H9 (cell line): ENCODE data around the gene TOP3B. TPM values are rescaled to one million over a fixed set of nuclear protein-coding genes. Genes with fewer than 3 reads are reported as not detected.
"Not testable (repeated sequence)": the region's sequence is repeated elsewhere in the genome, so short reads cannot be mapped to it uniquely, and the experiment has no call there.

ENCODE experiments used
- DNase-seq: peaks from one replicate; pipeline ENCODE4 v3.0.0-alpha.2; 2017
- H2AFZ ChIP-seq: one replicate; pipeline ENCODE4 v1.6.1; 2013; ENCODE audit warnings: mild to moderate bottlenecking, low read length, control low read depth, moderate library complexity
- H2AK5ac ChIP-seq: 2 replicates; pipeline ENCODE4 v1.6.1; 2013; ENCODE audit warnings: low read length, control low read depth, mixed read lengths; ENCODE audit not compliant: insufficient read length
- H2BK120ac ChIP-seq: one replicate; pipeline ENCODE4 v1.6.1; 2013; ENCODE audit warnings: low read depth, mild to moderate bottlenecking, low read length, control low read depth, inconsistent platforms; ENCODE audit not compliant: poor library complexity, severe bottlenecking
- H2BK12ac ChIP-seq: 2 replicates; pipeline ENCODE4 v1.6.1; 2013; ENCODE audit warnings: low read length, control low read depth, mixed read lengths, low read depth; ENCODE audit not compliant: insufficient read length
- H2BK15ac ChIP-seq: 2 replicates; pipeline ENCODE4 v1.6.1; 2013; ENCODE audit warnings: low read depth, low read length, control low read depth
- H2BK20ac ChIP-seq: one replicate; pipeline ENCODE4 v1.6.1; 2013; ENCODE audit warnings: low read depth, mild to moderate bottlenecking, low read length, control low read depth, inconsistent platforms; ENCODE audit not compliant: poor library complexity, severe bottlenecking
- H2BK5ac ChIP-seq: 2 replicates; pipeline ENCODE4 v1.6.1; 2013; ENCODE audit warnings: low read length, control low read depth, mixed read lengths; ENCODE audit not compliant: insufficient read length
- H3K14ac ChIP-seq: 2 replicates; pipeline ENCODE4 v1.6.1; 2013; ENCODE audit warnings: low read length, control low read depth; ENCODE audit not compliant: insufficient read depth
- H3K18ac ChIP-seq: 2 replicates; pipeline ENCODE4 v1.6.1; 2013; ENCODE audit warnings: low read depth, mild to moderate bottlenecking, mixed read lengths, low read length, control low read depth; ENCODE audit not compliant: insufficient read length
- H3K23ac ChIP-seq: 2 replicates; pipeline ENCODE4 v1.6.1; 2013; ENCODE audit warnings: low read length, control low read depth, mixed read lengths, low read depth; ENCODE audit not compliant: insufficient read length
- H3K23me2 ChIP-seq: 2 replicates; pipeline ENCODE4 v1.6.1; 2013; ENCODE audit warnings: low read depth, mild to moderate bottlenecking, mixed read lengths, low read length, control low read depth; ENCODE audit not compliant: insufficient read length, poor library complexity, severe bottlenecking
- H3K27ac ChIP-seq: 2 replicates; pipeline ENCODE4 v1.5.1; 2013; ENCODE audit warnings: low read length, control low read depth, mixed read lengths, low read depth; ENCODE audit not compliant: insufficient read length
- H3K27me3 ChIP-seq: 2 replicates; pipeline ENCODE4 v1.6.1; 2013; ENCODE audit warnings: low read length, control low read depth, inconsistent platforms; ENCODE audit not compliant: insufficient read depth
- H3K4ac ChIP-seq: 2 replicates; pipeline ENCODE4 v1.6.1; 2013; ENCODE audit warnings: low read depth, mild to moderate bottlenecking, control low read depth, inconsistent platforms, low read length, moderate library complexity
- H3K4me1 ChIP-seq: 2 replicates; pipeline ENCODE4 v1.6.1; 2013; ENCODE audit warnings: low read length, control low read depth, inconsistent platforms; ENCODE audit not compliant: insufficient read depth
- H3K4me2 ChIP-seq: 2 replicates; pipeline ENCODE4 v1.6.1; 2013; ENCODE audit warnings: low read length, control low read depth, mixed read lengths; ENCODE audit not compliant: insufficient read length, insufficient read depth
- H3K56ac ChIP-seq: 2 replicates; pipeline ENCODE4 v1.6.1; 2013; ENCODE audit warnings: low read depth, mild to moderate bottlenecking, mixed read lengths, low read length, control low read depth; ENCODE audit not compliant: insufficient read length
- H3K79me1 ChIP-seq: 2 replicates; pipeline ENCODE4 v1.6.1; 2013; ENCODE audit warnings: low read depth, mild to moderate bottlenecking, moderate library complexity, low read length, control low read depth, inconsistent platforms; ENCODE audit not compliant: insufficient read depth, poor library complexity, severe bottlenecking
- H3K79me2 ChIP-seq: 2 replicates; pipeline ENCODE4 v1.6.1; 2013; ENCODE audit warnings: low read length, control low read depth, inconsistent platforms; ENCODE audit not compliant: insufficient read depth
- H3K9ac ChIP-seq: 2 replicates; pipeline ENCODE4 v1.6.1; 2013; ENCODE audit warnings: low read length, control low read depth, mixed read lengths; ENCODE audit not compliant: insufficient read length; ENCODE audit errors: extremely low read depth
- H3K9me3 ChIP-seq: one replicate; pipeline ENCODE4 v1.6.1; 2013; ENCODE audit warnings: low read depth, low read length, inconsistent platforms; ENCODE audit not compliant: control insufficient read depth
- H3T11ph ChIP-seq: one replicate; pipeline ENCODE4 v1.6.1; 2013; ENCODE audit warnings: mild to moderate bottlenecking, low read length, control low read depth, inconsistent platforms
- H4K20me1 ChIP-seq: one replicate; pipeline ENCODE4 v1.6.1; 2013; ENCODE audit not compliant: control insufficient read depth, insufficient read length, insufficient read depth
- H4K5ac ChIP-seq: 2 replicates; pipeline ENCODE4 v1.6.1; 2013; ENCODE audit warnings: low read depth, mild to moderate bottlenecking, mixed read lengths, low read length, control low read depth; ENCODE audit not compliant: insufficient read length
- H4K8ac ChIP-seq: replicated peaks from 2 replicates; pipeline ENCODE4 v1.6.1; 2013; ENCODE audit warnings: low read length, control low read depth, mixed read lengths, low read depth; ENCODE audit not compliant: insufficient read length
- H4K91ac ChIP-seq: 2 replicates; pipeline ENCODE4 v1.6.1; 2013; ENCODE audit warnings: low read depth, mild to moderate bottlenecking, moderate library complexity, mixed read lengths, low read length, control low read depth; ENCODE audit not compliant: insufficient read length
- H3K27ac Mint-ChIP-seq, 3 experiments: 2 replicates in 2 of 3; 3 replicates in 1 of 3; pipeline ENCODE4 v1.8.0; 2020 to 2021; ENCODE audit warnings: mixed read lengths in 3 of 3, mild to moderate bottlenecking in 1 of 3, moderate library complexity in 1 of 3
- H3K27me3 Mint-ChIP-seq: 2 replicates; pipeline ENCODE4 v1.8.0; 2021; ENCODE audit warnings: low read depth, mild to moderate bottlenecking, moderate library complexity, mixed read lengths
- H3K36me3 Mint-ChIP-seq, 3 experiments: 2 replicates in 2 of 3; 3 replicates in 1 of 3; pipeline ENCODE4 v1.8.0; 2020 to 2021; ENCODE audit warnings: low read depth in 3 of 3, mixed read lengths in 3 of 3; ENCODE audit not compliant: insufficient read depth in 1 of 3
- H3K4me1 Mint-ChIP-seq, 2 experiments: 2 replicates each; pipeline ENCODE4 v1.8.0; 2020; ENCODE audit warnings: mixed read lengths in 2 of 2
- H3K4me3 Mint-ChIP-seq, 2 experiments: 2 replicates in 1 of 2; 3 replicates in 1 of 2; pipeline ENCODE4 v1.8.0; 2020 to 2021; ENCODE audit warnings: mild to moderate bottlenecking in 2 of 2, mixed read lengths in 2 of 2, moderate library complexity in 1 of 2
- H3K9me3 Mint-ChIP-seq, 2 experiments: 2 replicates in 1 of 2; 3 replicates in 1 of 2; pipeline ENCODE4 v1.8.0; 2020; ENCODE audit warnings: mild to moderate bottlenecking in 2 of 2, mixed read lengths in 2 of 2, moderate library complexity in 1 of 2
- WGBS: extraction: QIAGEN DNeasy Blood & Tissue Kit; methylation state at CpG from one replicate; pipeline ENCODE4 v1.1.7; 2013; ENCODE audit warnings: missing lambda C conversion rate, low lambda C conversion rate, mixed read lengths; ENCODE audit not compliant: insufficient read length; ENCODE audit errors: extremely low coverage; 5-methylcytosine and 5-hydroxymethylcytosine counted together
- total RNA-seq: library from RNA; stranded (reverse); gene quantifications from 2 replicates; pipeline ENCODE4 v1.2.1, GENCODE V29; 2021

The TOP3B gene
- total RNA-seq, 1 experiment from 2014 or later = 55.2 TPM

GRCh38 chr22:21910367-21910766 is 72.2 kb downstream of the TOP3B start:
- H3K18ac ChIP-seq, H3K14ac ChIP-seq, H3K27ac Mint-ChIP-seq, H3K23me2 ChIP-seq, H3T11ph ChIP-seq, H2BK120ac ChIP-seq, H3K4ac ChIP-seq, H3K4me2 ChIP-seq, H4K8ac ChIP-seq, H2AFZ ChIP-seq, H2BK20ac ChIP-seq, H3K56ac ChIP-seq, H3K9me3 ChIP-seq, H2BK5ac ChIP-seq, H3K9me3 Mint-ChIP-seq, H3K36me3 Mint-ChIP-seq, H4K5ac ChIP-seq, H3K23ac ChIP-seq, H3K27ac ChIP-seq, H2AK5ac ChIP-seq, H3K4me1 Mint-ChIP-seq, H3K79me2 ChIP-seq, H3K79me1 ChIP-seq, H3K4me3 Mint-ChIP-seq, H2BK12ac ChIP-seq, H3K27me3 ChIP-seq, H3K9ac ChIP-seq, H4K91ac ChIP-seq, DNase-seq, H3K4me1 ChIP-seq, H2BK15ac ChIP-seq, H4K20me1 ChIP-seq: not testable (repeated sequence)
- WGBS = no CpG with 5 or more reads among the region's 4 CpGs
- H3K27me3 Mint-ChIP-seq = peaks cover 19% of the 10 kb centered on the region
